GM12878 (cell line): Measurements from ENCODE around the gene MMP7. TPM values are rescaled to one million over a fixed set of nuclear protein-coding genes. Genes with fewer than 3 reads are reported as not detected.

Experiments used
- ASH2L ChIP-seq: fragments of 300-600, 200-600 bp; sonication (generic); IDR thresholded peaks from 2 replicates; pipeline ENCODE4 v1.6.1; 2017; ENCODE audit warnings: low read depth, mild to moderate bottlenecking, borderline replicate concordance
- BACH1 ChIP-seq: fragments of 450-650 bp; IDR thresholded peaks from 2 replicates; pipeline ENCODE4 v1.6.1; 2017; ENCODE audit warnings: mild to moderate bottlenecking, borderline replicate concordance
- CBFB ChIP-seq: IDR thresholded peaks from 2 replicates; pipeline ENCODE4 v1.6.1; 2016; ENCODE audit warnings: antibody characterized with exemption, low read depth
- EP300 ChIP-seq, 2 experiments: fragments of 150-350 bp in 1 of 2; IDR thresholded peaks; 2 replicates each; pipeline ENCODE4 v1.6.1; 2011 to 2012; ENCODE audit warnings: low read depth in 2 of 2, low read length in 2 of 2, borderline replicate concordance in 1 of 2, improper control_type of control experiment in 1 of 2, inconsistent platforms in 1 of 2; ENCODE audit not compliant: control insufficient read depth in 1 of 2
- ESRRA ChIP-seq: IDR thresholded peaks from 2 replicates; pipeline ENCODE4 v1.6.1; 2012; ENCODE audit warnings: mild to moderate bottlenecking, low read length, improper control_type of control experiment
- EZH2 ChIP-seq: IDR thresholded peaks from 2 replicates; pipeline ENCODE4 v1.6.1; 2012; ENCODE audit warnings: low read depth, mild to moderate bottlenecking, control low read depth, inconsistent platforms, low read length, borderline replicate concordance; ENCODE audit not compliant: control insufficient read depth
- GATAD2B ChIP-seq: fragments of 450-650 bp; conservative IDR thresholded peaks from 2 replicates; pipeline ENCODE4 v1.6.1; 2017; ENCODE audit warnings: low read depth, mild to moderate bottlenecking, moderate library complexity
- KLF5 ChIP-seq: fragments of 450-650 bp; IDR thresholded peaks from 2 replicates; pipeline ENCODE4 v1.6.1; 2014; ENCODE audit warnings: mild to moderate bottlenecking; ENCODE audit not compliant: partially characterized antibody
- LARP7 ChIP-seq: fragments of 450-650 bp; IDR thresholded peaks from 2 replicates; pipeline ENCODE4 v1.6.1; 2017; ENCODE audit warnings: mild to moderate bottlenecking
- MEF2A ChIP-seq: IDR thresholded peaks from 2 replicates; pipeline ENCODE4 v1.6.1; 2011; ENCODE audit warnings: low read depth, mild to moderate bottlenecking, low read length, moderate library complexity; ENCODE audit not compliant: insufficient read depth
- MTA2 ChIP-seq: fragments of 450-650 bp; IDR thresholded peaks from 2 replicates; pipeline ENCODE4 v1.6.1; 2016; ENCODE audit warnings: low read depth, mild to moderate bottlenecking, moderate library complexity
- NFYB ChIP-seq: IDR thresholded peaks from 2 replicates; pipeline ENCODE4 v1.6.1; 2011; ENCODE audit warnings: low read depth, mild to moderate bottlenecking, low read length, improper control_type of control experiment, moderate library complexity; ENCODE audit not compliant: insufficient read depth
- NRF1 ChIP-seq: conservative IDR thresholded peaks from 2 replicates; pipeline ENCODE4 v1.6.1; 2011; ENCODE audit warnings: mild to moderate bottlenecking, low read depth, low read length, improper control_type of control experiment
- RAD21 ChIP-seq: IDR thresholded peaks from 2 replicates; pipeline ENCODE4 v1.6.1; 2011; ENCODE audit warnings: mild to moderate bottlenecking, low read depth, low read length, moderate library complexity; ENCODE audit not compliant: insufficient read depth
- RCOR1 ChIP-seq: conservative IDR thresholded peaks from 2 replicates; pipeline ENCODE4 v1.6.1; 2012; ENCODE audit warnings: low read depth, low read length, improper control_type of control experiment
- SRF ChIP-seq, 2 experiments: IDR thresholded peaks; 2 replicates each; pipeline ENCODE4 v1.6.1; 2011; ENCODE audit warnings: low read depth in 2 of 2, low read length in 2 of 2, mild to moderate bottlenecking in 1 of 2, moderate library complexity in 1 of 2
- STAT1 ChIP-seq: fragments of 450-650 bp; conservative IDR thresholded peaks from 2 replicates; pipeline ENCODE4 v1.6.1; 2014; ENCODE audit warnings: antibody characterized with exemption, mild to moderate bottlenecking
- SUZ12 ChIP-seq: fragments of 200-600 bp; sonication (generic); IDR thresholded peaks from one replicate; pipeline ENCODE4 v1.6.1; 2018; ENCODE audit warnings: antibody characterized with exemption, mild to moderate bottlenecking; ENCODE audit not compliant: unreplicated experiment
- TBL1XR1 ChIP-seq: IDR thresholded peaks from 2 replicates; pipeline ENCODE4 v1.6.1; 2012; ENCODE audit warnings: low read depth, low read length, improper control_type of control experiment
- YY1 ChIP-seq: IDR thresholded peaks from 2 replicates; pipeline ENCODE4 v1.6.1; 2011; ENCODE audit warnings: low read depth, mild to moderate bottlenecking, low read length
- ZNF217 ChIP-seq: fragments of 450-650 bp; IDR thresholded peaks from 2 replicates; pipeline ENCODE4 v1.6.1; 2017; ENCODE audit warnings: antibody characterized with exemption, mild to moderate bottlenecking
- polyA plus RNA-seq, 11 experiments: library from polyadenylated mRNA; depleted of rRNA in 4 of 11; unstranded in 6 of 11; stranded (reverse) in 5 of 11; fragments of >200 nt; fragmentation: Nextera tagmentation in 4 of 11; fragmentation: Illumina TruSeq in 1 of 11; extraction: Ambion mirVana in 4 of 11; extraction: Trizol in 1 of 11; gene quantifications; 1 replicate in 1 of 11; 2 replicates in 10 of 11; pipeline versions ENCODE4 v1.2.1 to v1.2.3, GENCODE V29; 2011 to 2016; ENCODE audit warnings: inconsistent platforms in 2 of 11, missing spikeins in 2 of 11, low read depth in 1 of 11
- total RNA-seq, 4 experiments: library from RNA; depleted of rRNA in 3 of 4; stranded (reverse); fragments of >200 nt in 3 of 4; fragmentation: Illumina TruSeq in 1 of 4; extraction: Trizol in 1 of 4; gene quantifications; 2 replicates each; pipeline versions ENCODE4 v1.2.1 to v1.2.3, GENCODE V29; 2013 to 2021
- TF ChIP-seq, protein P1 (sequence below): IDR thresholded peaks from 2 replicates; pipeline ENCODE4 v1.6.1; 2011; ENCODE audit warnings: borderline replicate concordance, low read depth, mild to moderate bottlenecking, moderate library complexity, mixed read lengths, low read length; ENCODE audit not compliant: insufficient read depth; ENCODE audit errors: extremely low read length
- TF ChIP-seq, protein P2 (sequence below): fragments of 450-650 bp; IDR thresholded peaks from 2 replicates; pipeline ENCODE4 v1.6.1; 2016; ENCODE audit warnings: mild to moderate bottlenecking
- TF ChIP-seq, protein P3 (sequence below): fragments of 450-650 bp; IDR thresholded peaks from 2 replicates; pipeline ENCODE4 v1.6.1; 2017; ENCODE audit warnings: borderline replicate concordance
- TF ChIP-seq, protein P4 (sequence below): fragments of 150-350 bp; IDR thresholded peaks from 2 replicates; pipeline ENCODE4 v1.6.1; 2016; ENCODE audit warnings: low read depth, low read length

The MMP7 gene
- total and polyA plus RNA-seq, 10 of the 15 experiments (the other 5 are each of a cell fraction or from before 2014, with no cell fraction given) = 0.63 to 18.0 (median 1.1) TPM

DNA sequence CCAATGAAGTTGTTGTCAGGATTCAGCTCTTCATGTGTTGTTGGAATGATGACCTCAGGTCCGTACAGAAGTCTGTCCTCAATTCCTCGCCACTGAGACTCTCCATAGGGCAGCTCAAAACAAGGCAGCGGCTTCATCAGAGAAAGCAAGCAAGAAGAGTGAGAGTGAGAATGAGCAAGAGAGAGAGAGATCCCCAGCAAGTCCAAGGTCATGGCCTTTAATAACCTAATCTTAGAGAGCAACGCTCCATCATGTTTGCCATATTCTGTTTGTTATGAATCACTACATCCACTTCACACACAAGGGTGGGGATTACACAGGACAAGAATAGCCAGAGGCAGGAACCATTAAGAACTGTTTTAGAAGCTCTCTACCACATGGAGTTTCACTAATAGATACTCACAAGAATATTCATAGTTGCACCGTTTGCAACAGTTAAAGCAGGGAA is 23.3 kb upstream of the MMP7 start (continued):
- 0 out of 2 replicates have a peak, but pooled peaks have one; percentile 55 for TF ChIP-seq GATAD2B
- peak; percentile 64; the same call in 1 of the 2 replicates for TF ChIP-seq ZNF217
- TF ChIP-seq CBFB = peak; percentile 91
- peak; percentile 64 for TF ChIP-seq YY1
- no peak for TF ChIP-seq ASH2L
- peak; percentile 99 for TF ChIP-seq MEF2A
- TF ChIP-seq NRF1 = no peak
- TF ChIP-seq LARP7 = no peak
- TF ChIP-seq, protein P1, sequence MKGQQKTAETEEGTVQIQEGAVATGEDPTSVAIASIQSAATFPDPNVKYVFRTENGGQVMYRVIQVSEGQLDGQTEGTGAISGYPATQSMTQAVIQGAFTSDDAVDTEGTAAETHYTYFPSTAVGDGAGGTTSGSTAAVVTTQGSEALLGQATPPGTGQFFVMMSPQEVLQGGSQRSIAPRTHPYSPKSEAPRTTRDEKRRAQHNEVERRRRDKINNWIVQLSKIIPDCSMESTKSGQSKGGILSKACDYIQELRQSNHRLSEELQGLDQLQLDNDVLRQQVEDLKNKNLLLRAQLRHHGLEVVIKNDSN = no peak
- TF ChIP-seq, protein P2, sequence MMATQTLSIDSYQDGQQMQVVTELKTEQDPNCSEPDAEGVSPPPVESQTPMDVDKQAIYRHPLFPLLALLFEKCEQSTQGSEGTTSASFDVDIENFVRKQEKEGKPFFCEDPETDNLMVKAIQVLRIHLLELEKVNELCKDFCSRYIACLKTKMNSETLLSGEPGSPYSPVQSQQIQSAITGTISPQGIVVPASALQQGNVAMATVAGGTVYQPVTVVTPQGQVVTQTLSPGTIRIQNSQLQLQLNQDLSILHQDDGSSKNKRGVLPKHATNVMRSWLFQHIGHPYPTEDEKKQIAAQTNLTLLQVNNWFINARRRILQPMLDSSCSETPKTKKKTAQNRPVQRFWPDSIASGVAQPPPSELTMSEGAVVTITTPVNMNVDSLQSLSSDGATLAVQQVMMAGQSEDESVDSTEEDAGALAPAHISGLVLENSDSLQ = no peak
- no peak for TF ChIP-seq BACH1
- TF ChIP-seq EP300 (IDR thresholded peaks at IDR 0.05; ENCODE audit: borderline replicate concordance in 1 of 2, control insufficient read depth in 1 of 2, low read depth in 2 of 2, low read length in 2 of 2) = peak; percentile 70 to 79; a peak in 3 of 4 replicates
- TF ChIP-seq TBL1XR1 = peak; percentile 97
- TF ChIP-seq SUZ12 = no peak
- TF ChIP-seq NFYB = no peak
- TF ChIP-seq RAD21 = peak; percentile 30; the same call in 1 of the 2 replicates
- no peak for TF ChIP-seq SRF (IDR thresholded peaks at IDR 0.05; ENCODE audit: low read depth in 2 of 2, low read length in 2 of 2)
- TF ChIP-seq ESRRA = peak; percentile 65; the same call in 1 of the 2 replicates
- TF ChIP-seq MTA2 = peak; percentile 91
- no peak for TF ChIP-seq STAT1
- TF ChIP-seq, protein P3, sequence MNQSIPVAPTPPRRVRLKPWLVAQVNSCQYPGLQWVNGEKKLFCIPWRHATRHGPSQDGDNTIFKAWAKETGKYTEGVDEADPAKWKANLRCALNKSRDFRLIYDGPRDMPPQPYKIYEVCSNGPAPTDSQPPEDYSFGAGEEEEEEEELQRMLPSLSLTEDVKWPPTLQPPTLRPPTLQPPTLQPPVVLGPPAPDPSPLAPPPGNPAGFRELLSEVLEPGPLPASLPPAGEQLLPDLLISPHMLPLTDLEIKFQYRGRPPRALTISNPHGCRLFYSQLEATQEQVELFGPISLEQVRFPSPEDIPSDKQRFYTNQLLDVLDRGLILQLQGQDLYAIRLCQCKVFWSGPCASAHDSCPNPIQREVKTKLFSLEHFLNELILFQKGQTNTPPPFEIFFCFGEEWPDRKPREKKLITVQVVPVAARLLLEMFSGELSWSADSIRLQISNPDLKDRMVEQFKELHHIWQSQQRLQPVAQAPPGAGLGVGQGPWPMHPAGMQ = no peak
- TF ChIP-seq KLF5 = no peak
- TF ChIP-seq, protein P4, sequence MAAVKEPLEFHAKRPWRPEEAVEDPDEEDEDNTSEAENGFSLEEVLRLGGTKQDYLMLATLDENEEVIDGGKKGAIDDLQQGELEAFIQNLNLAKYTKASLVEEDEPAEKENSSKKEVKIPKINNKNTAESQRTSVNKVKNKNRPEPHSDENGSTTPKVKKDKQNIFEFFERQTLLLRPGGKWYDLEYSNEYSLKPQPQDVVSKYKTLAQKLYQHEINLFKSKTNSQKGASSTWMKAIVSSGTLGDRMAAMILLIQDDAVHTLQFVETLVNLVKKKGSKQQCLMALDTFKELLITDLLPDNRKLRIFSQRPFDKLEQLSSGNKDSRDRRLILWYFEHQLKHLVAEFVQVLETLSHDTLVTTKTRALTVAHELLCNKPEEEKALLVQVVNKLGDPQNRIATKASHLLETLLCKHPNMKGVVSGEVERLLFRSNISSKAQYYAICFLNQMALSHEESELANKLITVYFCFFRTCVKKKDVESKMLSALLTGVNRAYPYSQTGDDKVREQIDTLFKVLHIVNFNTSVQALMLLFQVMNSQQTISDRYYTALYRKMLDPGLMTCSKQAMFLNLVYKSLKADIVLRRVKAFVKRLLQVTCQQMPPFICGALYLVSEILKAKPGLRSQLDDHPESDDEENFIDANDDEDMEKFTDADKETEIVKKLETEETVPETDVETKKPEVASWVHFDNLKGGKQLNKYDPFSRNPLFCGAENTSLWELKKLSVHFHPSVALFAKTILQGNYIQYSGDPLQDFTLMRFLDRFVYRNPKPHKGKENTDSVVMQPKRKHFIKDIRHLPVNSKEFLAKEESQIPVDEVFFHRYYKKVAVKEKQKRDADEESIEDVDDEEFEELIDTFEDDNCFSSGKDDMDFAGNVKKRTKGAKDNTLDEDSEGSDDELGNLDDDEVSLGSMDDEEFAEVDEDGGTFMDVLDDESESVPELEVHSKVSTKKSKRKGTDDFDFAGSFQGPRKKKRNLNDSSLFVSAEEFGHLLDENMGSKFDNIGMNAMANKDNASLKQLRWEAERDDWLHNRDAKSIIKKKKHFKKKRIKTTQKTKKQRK = no peak
- no peak for TF ChIP-seq EZH2
- TF ChIP-seq RCOR1 = no peak
